KOPT-K1 (cell line): ENCODE data around the gene LENG8.
"Not testable (repeated sequence)": the region's sequence is repeated elsewhere in the genome, so short reads cannot be mapped to it uniquely, and the experiment has no call there.

Experiments
- H3K27ac ChIP-seq: fragments of 200-600 bp; sonication (generic); 2 replicates; pipeline ENCODE4 v1.5.1; 2016; ENCODE audit warnings: antibody characterized with exemption, mild to moderate bottlenecking, low read depth, low read length; ENCODE audit not compliant: poor library complexity, severe bottlenecking
- H3K36me3 ChIP-seq: fragments of 200-600 bp; sonication (generic); 2 replicates; pipeline ENCODE4 v1.5.1; 2017; ENCODE audit warnings: antibody characterized with exemption, mild to moderate bottlenecking, low read length, moderate library complexity; ENCODE audit not compliant: insufficient read depth
- H3K9me3 ChIP-seq: fragments of 200-600 bp; sonication (generic); 2 replicates; pipeline ENCODE4 v1.5.1; 2017; ENCODE audit warnings: antibody characterized with exemption, low read length, mild to moderate bottlenecking; ENCODE audit not compliant: insufficient read depth, poor library complexity, severe bottlenecking

The LENG8 gene

GRCh38 chr19:54459282-54460229 lies 10.6 kb downstream of the LENG8 start:
- peaks cover 83% of the 10 kb centered on the region for H3K36me3 ChIP-seq
- no peak overlapping the region for H3K27ac ChIP-seq
- H3K9me3 ChIP-seq, result no peaks in the 10 kb centered on the region

- H3K36me3 ChIP-seq, result peaks cover 75% of the 10 kb centered on the region
- H3K9me3 ChIP-seq, result no peaks in the 10 kb centered on the region
Measured at GRCh38 chr19:54460230-54461005, 11.4 kb downstream of the LENG8 start.

GRCh38 chr19:54461210-54461609 lies 12.2 kb downstream of the LENG8 start:
- Histone ChIP-seq H3K9me3 (no peaks in the 10 kb centered on the region), H3K36me3 (peaks cover 67% of the 10 kb centered on the region), H3K27ac (no peak overlapping the region)

More at GRCh38 chr19:54460230-54461005, 11.4 kb downstream of the LENG8 start:
- H3K27ac ChIP-seq, result no peak overlapping the region

- H3K27ac ChIP-seq, result no peak overlapping the region
Measured at GRCh38 chr19:54461613-54462012, 12.6 kb downstream of the LENG8 start.

GRCh38 chr19:54462047-54462654 lies 13.2 kb downstream of the LENG8 start:
- H3K27ac ChIP-seq, result no peak overlapping the region
- no peaks in the 10 kb centered on the region for H3K9me3 ChIP-seq
- H3K36me3 ChIP-seq, result peaks cover 57% of the 10 kb centered on the region

More at GRCh38 chr19:54461613-54462012, 12.6 kb downstream of the LENG8 start:
- H3K9me3 ChIP-seq, result no peaks in the 10 kb centered on the region
- peaks cover 63% of the 10 kb centered on the region for H3K36me3 ChIP-seq

GRCh38 chr19:54462655-54463530 lies 13.9 kb downstream of the LENG8 start:
- Histone ChIP-seq H3K36me3 (peaks cover 50% of the 10 kb centered on the region), H3K9me3 (no peaks in the 10 kb centered on the region), H3K27ac (no peak overlapping the region)

GRCh38 chr19:54463531-54464043 lies 14.6 kb downstream of the LENG8 start, which contains the start of gene LENG9:
LENG9 (minus strand) TSS chr19:54463778; CDS start chr19:54463526, 252 bp downstream.
- no peaks in the 10 kb centered on the region for H3K9me3 ChIP-seq
- peaks cover 43% of the 10 kb centered on the region for H3K36me3 ChIP-seq
- peak within 1 kb of the TSS; percentile 47 for H3K27ac ChIP-seq

- Histone ChIP-seq H3K27ac (peak overlapping the region; percentile 47), H3K9me3 (no peaks in the 10 kb centered on the region)
Measured at GRCh38 chr19:54464044-54464629, 15.1 kb downstream of the LENG8 start.

GRCh38 chr19:54464630-54465425 lies 15.8 kb downstream of the LENG8 start:
- H3K27ac ChIP-seq, result peak overlapping the region; percentile 47
- no peaks in the 10 kb centered on the region for H3K9me3 ChIP-seq
- peaks cover 31% of the 10 kb centered on the region for H3K36me3 ChIP-seq

More at GRCh38 chr19:54464044-54464629, 15.1 kb downstream of the LENG8 start:
- peaks cover 38% of the 10 kb centered on the region for H3K36me3 ChIP-seq

- no peak overlapping the region for H3K27ac ChIP-seq
- peaks cover 25% of the 10 kb centered on the region for H3K36me3 ChIP-seq
- H3K9me3 ChIP-seq, result no peaks in the 10 kb centered on the region
Measured at GRCh38 chr19:54465426-54466109, 16.6 kb downstream of the LENG8 start.

- H3K36me3 ChIP-seq, result peaks cover 20% of the 10 kb centered on the region
- H3K9me3 ChIP-seq, H3K27ac ChIP-seq: not testable (repeated sequence)
Measured at GRCh38 chr19:54466110-54466480, 17.1 kb downstream of the LENG8 start.

- H3K36me3 ChIP-seq, result no peaks in the 10 kb centered on the region
- no peak overlapping the region for H3K27ac ChIP-seq
- no peaks in the 10 kb centered on the region for H3K9me3 ChIP-seq
Measured at GRCh38 chr19:54469496-54469934, 20.5 kb downstream of the LENG8 start.
